ENCODE measurements around the gene CSPG5. TPM values are rescaled to one million over a fixed set of nuclear protein-coding genes. Genes with fewer than 3 reads are reported as not detected.

CSPG5 gene
- total RNA-seq, result 81.9 TPM

GRCh38 chr3:47578691-47579632 lies at the start of gene CSPG5:
Gene CSPG5 (minus strand): TSS chr3:47578865. CDS start chr3:47578693, 172 bp downstream.

GRCh38 chr3:47513125-47513929 lies 65.3 kb downstream of the CSPG5 start, which contains the start of gene ELP6:
Gene ELP6 (minus strand): TSS chr3:47513712. CDS start chr3:47513590, 122 bp downstream.

Other genes with a start within 250 kb of the CSPG5 start
- 25.0 TPM for gene PTPN23, start 197.8 kb downstream of the CSPG5 start, total RNA-seq
- gene SCAP, start 102.9 kb downstream of the CSPG5 start, total RNA-seq, result 77.0 TPM
- gene ELP6, start 65.2 kb downstream of the CSPG5 start, total RNA-seq, result 26.4 TPM
- gene SMARCC1, start 203.0 kb upstream of the CSPG5 start, total RNA-seq, result 78.3 TPM
- gene DHX30, start 224.3 kb upstream of the CSPG5 start, total RNA-seq, result 103 TPM

Measured in camera-type eye (tissue), 1 donor.